Activated T-cell treated with anti-CD3 and anti-CD28 coated beads for 48 hours (primary cell): Measurements from ENCODE around the gene MIEF1.
A peak's percentile ranks its signal among the peaks of the same experiment; 100 is the strongest.
"Not testable (repeated sequence)": the region's sequence is repeated elsewhere in the genome, so short reads cannot be mapped to it uniquely, and the experiment has no call there.

ENCODE experiments used
- DNase-seq: peaks from one replicate; pipeline ENCODE4 v3.0.0-alpha.2; 2020; ENCODE audit warnings: low read depth

Gene MIEF1

DNA sequence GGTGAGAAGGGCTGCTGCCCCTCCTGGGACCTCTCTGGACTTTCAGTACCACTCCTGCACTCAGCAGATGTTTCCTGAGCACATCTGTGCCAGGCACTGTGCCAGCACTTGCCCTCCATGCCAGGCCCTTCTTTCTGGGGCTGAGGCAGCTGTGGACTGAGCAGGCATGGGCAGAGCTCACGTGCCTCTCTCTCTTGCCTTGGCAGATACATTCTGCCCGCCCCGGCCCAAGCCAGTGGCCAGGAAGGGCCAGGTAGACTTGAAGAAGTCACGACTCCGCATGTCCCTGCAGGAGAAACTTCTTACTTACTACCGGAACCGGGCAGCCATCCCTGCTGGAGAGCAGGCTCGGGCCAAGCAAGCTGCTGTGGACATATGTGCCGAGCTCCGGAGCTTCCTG, 9.9 kb downstream of the MIEF1 start:
- no peak for DNase-seq

DNA sequence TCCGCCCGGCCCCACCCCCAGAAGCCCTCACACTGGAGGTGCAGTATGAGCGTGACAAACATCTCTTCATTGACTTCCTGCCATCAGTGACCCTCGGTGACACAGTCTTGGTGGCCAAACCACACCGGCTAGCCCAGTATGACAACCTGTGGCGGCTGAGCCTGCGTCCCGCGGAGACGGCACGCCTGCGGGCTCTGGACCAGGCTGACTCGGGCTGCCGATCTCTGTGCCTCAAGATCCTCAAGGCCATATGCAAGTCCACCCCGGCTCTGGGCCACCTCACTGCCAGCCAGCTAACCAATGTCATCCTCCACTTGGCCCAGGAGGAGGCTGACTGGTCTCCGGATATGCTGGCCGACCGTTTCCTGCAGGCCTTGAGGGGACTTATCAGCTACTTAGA, 11.7 kb downstream of the MIEF1 start:
- DNase-seq, result no peak

DNA sequence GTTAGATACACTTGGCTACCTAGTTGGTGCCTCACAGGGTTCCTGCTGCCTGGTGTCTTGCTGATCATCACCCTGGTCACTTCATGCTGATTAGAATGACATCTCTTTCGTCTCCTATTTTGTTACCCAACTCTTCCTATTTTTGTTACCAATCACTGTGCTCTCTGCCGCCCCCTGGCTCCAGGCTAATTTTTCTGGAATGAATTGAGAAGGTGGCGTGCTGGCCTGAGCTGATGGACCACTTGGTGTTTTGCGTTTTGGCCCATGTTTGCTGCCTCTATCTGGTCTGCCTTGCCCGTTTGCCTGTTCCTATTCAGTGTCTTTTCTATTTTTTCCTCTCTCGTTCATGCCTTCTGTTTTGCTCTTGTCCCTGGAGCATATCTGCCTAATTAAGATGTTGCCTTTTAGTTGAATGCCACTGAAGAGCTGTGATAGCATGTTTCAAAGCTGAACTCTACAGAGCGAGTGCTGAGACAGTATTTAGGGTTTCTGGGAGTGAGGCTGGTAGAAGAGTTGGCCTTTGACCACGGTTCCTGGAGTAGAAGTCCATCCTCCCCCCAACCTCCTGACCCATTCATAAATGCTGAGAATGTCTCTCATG, 12.4 kb downstream of the MIEF1 start:
- DNase-seq, result no peak

DNA sequence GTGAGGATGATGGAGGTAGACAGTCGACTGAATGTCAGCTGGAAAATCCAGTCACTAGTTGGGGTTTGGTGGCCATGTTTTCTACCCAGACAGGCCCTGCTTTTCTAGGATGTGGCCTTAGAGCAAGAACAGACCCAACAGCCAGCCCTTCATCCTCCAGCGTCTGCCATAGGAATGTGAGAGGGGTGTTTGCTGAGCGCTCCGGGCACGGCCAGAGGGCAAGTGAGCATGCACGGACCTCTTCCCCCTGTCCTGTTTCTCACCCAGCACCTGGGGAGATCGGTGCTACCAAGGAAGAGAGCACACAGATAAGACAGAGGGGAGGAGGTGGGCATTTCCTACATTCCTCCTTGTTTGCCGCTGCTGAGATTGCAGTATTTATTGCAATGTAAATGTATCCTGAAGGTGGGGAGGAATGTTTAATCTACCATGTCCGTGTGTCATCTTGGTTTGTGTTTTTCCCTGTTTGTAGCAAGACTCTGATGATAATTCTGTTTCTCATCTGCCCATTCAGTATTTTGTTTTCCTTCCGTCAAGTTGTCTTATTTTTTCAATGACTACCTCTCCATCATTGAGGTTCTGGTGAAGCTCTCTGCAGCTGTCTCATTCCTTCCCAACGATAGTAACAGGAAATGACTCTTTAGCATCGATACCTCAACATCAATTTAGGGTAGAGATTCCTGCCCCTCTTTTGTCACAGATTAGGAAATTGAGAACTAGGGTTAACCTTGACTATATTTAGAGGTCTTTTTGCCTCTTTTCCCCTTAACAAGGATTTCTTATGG, 13.4 kb downstream of the MIEF1 start:
- no peak for DNase-seq

GRCh38 chr22:39517470-39517869, 15.4 kb downstream of the MIEF1 start:
- DNase-seq, result no peak

DNA sequence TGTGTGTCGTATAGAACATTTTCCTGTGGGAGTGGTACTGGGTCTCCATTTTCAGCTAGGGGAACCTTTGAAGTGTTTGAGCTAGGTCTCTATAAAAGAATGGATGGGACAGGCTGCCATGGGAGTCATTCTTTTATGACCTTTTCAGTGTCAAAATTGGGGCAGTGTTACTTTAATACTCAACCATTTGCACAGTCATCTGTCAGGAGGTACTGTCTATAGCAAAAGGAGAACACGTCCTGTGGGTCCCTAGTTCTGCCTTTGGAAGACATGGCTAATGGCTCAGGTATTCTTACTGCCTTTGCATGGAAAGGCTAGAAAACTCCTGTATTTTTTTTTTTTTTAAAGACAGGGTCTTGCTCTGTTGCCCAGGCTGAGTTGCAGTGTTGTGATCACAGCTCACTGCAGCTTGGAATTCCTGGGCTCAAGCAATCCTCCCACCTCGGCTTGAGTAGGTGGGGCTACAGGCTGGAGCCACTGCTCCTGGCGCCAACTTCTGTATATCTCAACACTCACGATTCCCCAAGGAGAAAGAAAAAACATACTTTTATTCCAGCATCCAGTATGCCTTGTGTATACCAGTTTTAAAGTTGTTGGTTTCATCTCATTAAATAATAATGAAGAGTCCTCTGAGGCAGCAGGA, 16.2 kb downstream of the MIEF1 start:
- DNase-seq, result no peak

GRCh38 chr22:39518996-39519680, 17.0 kb downstream of the MIEF1 start:
- DNase-seq, result no peak

DNA sequence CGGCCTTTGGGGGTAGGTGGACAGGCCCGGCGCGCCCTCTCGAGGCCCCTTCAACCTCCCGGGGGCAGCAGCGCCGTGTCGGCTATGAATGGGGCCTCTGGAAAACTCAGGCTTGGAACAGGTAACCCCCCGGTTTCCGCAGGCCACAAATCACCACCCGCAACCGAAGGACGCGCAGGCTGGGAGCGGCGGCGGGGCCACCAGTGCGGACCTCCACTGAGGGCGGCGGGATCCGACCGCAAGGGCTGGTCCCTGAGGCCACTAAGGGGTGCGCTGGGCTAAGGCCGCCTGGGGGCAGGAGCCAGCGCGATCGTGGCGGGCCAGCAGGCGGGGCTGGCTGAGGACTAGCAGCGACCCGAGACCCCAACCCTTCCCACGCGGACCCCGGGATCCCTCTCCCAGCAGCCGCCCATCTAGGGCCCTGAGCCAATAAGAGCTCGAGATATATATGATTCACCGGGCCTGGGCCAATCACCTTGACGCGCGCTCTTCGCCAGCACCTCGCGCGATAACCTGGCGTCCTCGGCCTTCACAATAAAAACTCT, 17.7 kb downstream of the MIEF1 start:
- peak; percentile 94 for DNase-seq

DNA sequence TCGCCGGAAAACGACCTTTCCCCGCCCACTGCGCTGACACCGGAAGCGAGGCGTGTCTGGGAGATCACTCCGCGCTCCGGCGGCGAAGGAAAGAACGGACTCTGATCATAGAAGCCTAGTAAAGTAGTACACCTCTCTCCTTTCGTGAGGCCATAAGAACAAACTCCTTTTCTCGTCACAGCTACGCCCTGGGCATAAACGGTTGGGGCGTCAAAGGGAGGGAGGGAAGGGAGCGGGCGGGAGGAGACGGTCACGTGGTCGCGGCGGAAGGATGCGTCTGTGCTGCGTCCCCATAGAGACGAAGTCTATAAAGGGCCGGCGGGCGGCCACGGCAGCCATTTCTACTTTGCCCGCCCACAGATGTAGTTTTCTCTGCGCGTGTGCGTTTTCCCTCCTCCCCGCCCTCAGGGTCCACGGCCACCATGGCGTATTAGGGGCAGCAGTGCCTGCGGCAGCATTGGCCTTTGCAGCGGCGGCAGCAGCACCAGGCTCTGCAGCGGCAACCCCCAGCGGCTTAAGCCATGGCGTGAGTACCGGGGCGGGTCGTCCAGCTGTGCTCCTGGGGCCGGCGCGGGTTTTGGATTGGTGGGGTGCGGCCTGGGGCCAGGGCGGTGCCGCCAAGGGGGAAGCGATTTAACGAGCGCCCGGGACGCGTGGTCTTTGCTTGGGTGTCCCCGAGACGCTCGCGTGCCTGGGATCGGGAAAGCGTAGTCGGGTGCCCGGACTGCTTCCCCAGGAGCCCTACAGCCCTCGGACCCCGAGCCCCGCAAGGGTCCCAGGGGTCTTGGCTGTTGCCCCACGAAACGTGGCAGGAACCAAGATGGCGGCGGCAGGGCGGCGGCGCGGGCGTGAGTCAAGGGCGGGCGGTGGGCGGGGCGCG, 18.4 kb downstream of the MIEF1 start, which contains the start of gene ATF4:
TSS of gene ATF4 (plus strand) at position 337 of the 880 bp plus-strand sequence. CDS start 884 bp downstream, outside the sequence.
- DNase-seq, result peak; percentile 80

GRCh38 chr22:39521106-39521885, 19.2 kb downstream of the MIEF1 start:
- DNase-seq, result not testable (repeated sequence)

DNA sequence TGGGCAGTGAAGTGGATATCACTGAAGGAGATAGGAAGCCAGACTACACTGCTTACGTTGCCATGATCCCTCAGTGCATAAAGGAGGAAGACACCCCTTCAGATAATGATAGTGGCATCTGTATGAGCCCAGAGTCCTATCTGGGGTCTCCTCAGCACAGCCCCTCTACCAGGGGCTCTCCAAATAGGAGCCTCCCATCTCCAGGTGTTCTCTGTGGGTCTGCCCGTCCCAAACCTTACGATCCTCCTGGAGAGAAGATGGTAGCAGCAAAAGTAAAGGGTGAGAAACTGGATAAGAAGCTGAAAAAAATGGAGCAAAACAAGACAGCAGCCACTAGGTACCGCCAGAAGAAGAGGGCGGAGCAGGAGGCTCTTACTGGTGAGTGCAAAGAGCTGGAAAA, 20.0 kb downstream of the MIEF1 start:
- DNase-seq, result not testable (repeated sequence)

- DNase-seq, result no peak
Observed at GRCh38 chr22:39522567-39523300, 20.6 kb downstream of the MIEF1 start.

DNA sequence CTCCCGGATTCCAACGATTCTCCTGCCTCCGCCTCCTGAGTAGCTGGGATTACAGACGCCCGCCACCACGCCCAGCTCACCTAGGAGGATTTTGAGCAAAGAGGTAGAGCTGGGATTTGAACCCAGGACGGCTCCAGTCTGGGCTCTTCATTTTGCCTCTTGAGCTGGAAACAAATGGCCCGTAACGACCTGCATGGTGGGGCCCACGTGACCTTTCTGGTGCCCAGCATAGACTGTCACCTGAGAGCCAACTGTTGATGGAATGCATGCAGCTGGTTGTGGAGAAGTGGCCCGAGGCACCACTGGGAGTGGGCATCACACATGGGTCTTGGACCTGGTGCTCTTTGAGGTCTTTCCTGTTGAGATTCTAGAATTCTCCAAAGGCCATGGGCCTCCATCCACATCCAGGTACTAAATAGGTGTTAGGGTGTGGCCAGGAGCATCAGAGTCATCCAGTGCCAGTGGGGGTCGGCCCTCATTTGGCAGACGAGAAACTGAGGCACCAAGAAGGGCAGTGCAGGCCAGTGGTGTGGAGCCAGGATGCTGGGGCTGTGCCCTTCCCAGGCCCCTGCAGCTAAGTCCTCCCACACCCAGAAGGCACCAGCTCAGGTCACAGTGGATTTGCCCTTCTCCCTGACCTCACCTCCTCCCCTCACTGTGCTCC, 22.1 kb downstream of the MIEF1 start:
- DNase-seq, result no peak

DNA sequence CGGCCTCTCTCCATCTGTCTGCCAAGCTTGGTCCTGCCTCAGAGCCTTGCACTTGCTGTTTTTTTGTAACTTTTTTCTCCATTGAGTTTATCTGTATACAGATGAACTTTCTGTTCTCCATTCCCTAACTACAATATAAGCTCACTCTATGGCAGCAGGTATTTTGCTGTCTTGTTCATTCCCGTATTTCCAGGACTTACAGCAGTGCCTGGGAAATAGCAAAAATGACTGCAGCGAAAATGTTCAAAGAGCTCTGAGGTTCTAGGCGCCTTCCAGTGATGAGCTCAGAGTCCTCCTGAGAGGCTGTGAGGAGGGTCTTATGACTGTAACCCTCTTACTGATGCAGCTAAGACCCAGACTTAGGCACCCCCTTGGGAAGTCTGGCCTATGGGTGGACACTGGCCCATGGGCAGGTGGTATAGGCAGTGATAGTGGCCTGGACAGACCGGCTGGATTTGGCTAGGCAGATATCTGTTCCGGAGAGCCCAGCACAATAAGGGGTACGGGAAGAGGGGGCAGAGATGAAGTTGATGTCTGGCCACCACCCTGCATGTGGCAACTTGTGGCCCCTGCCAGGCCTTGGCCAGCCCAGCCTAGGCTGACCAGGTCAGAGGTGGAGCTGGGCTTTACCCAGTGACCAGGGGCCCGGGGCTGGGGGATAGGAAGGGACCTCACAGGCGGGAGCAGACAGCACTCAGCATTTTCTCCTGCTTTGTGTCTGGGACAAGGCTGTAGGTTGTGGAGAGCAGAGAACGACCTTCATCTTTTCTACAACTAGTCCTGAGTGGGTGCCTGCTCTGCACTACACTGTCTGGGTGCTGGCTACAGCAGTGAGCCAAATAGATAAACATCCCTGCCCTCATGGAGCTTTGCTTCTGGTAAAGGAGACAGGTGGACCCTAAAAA, 22.9 kb downstream of the MIEF1 start:
- no peak for DNase-seq

DNA sequence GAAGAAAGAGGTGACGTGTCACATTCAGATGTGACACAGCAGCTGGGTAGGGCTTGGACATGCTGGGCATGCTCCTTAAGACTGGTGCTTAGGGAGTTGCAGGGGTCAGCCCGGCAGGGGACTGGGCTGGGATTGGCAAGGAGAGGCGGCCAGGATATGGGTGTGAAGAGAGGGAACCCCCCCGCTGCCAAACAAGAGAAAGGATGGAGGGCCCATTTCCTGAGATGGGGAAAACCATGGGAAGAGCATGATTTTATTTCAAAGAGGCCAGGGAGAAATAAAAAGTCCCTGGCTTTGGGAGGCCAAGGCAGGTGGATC, 23.5 kb downstream of the MIEF1 start:
- no peak for DNase-seq

DNA sequence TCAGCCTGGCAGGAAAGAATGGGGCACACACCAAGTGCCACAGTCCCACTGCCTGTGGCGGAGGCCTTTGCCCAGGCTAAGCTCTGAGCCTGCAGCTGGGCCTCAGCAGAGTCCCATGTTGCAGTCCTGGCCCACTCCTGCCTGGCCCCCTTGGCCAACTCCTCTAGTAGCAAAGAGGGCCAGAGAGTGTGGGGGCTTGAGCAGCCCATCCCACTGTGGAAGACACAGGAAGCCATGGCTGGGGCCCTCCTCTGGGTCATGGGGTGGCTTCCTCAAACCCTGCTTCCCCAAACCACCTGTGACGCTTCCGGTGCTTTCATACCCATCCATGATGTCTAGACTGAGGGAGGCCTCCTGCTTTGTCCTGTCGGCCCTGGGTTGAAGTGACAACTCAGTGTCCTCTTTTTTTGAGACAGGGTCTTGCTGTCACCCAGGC, 24.7 kb downstream of the MIEF1 start:
- no peak for DNase-seq

- no peak for DNase-seq
Observed at GRCh38 chr22:39527481-39527961, 25.4 kb downstream of the MIEF1 start.

DNA sequence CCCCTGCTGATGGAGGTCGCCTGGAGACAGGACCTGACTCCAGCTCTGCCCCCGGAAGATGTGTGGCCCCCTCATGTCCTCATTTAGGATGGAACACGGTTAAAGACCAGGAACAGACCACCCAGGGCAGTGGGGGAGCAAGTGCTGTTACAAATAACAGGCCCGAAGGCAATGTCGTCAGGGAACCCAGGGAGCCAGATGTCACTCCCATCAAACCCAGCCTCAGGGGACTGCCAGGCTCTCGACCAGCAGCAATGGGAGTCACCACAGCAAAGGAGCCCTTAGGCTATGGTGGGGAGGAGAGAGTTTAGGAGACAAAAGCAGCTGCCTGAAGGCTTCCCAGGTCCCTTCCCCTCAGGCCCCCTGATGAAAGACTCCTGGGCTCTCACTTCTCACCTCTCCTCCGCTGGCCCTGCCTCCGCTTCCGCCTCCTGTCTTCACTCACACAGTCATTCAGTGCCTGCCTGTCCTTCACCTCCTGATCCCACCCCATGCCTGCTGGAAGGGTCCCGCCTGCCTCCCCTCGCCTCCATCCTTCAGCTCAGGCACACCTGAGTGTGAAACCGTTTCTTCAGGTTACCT, 26.1 kb downstream of the MIEF1 start:
- DNase-seq, result no peak
